Astrocyte (in vitro differentiated cells and primary cell): ENCODE data around the gene NLRP8.

Experiments
- EZH2 ChIP-seq: IDR thresholded peaks from 2 replicates; pipeline ENCODE4 v1.6.1; 2012; ENCODE audit warnings: mild to moderate bottlenecking, low read length, inconsistent platforms; ENCODE audit not compliant: insufficient read depth
- TF ChIP-seq, protein P1 (sequence below): IDR thresholded peaks from 2 replicates; pipeline ENCODE4 v1.5.1; 2011; ENCODE audit warnings: low read depth, mild to moderate bottlenecking, inconsistent platforms, low read length, moderate library complexity; ENCODE audit not compliant: insufficient read depth

DNA sequence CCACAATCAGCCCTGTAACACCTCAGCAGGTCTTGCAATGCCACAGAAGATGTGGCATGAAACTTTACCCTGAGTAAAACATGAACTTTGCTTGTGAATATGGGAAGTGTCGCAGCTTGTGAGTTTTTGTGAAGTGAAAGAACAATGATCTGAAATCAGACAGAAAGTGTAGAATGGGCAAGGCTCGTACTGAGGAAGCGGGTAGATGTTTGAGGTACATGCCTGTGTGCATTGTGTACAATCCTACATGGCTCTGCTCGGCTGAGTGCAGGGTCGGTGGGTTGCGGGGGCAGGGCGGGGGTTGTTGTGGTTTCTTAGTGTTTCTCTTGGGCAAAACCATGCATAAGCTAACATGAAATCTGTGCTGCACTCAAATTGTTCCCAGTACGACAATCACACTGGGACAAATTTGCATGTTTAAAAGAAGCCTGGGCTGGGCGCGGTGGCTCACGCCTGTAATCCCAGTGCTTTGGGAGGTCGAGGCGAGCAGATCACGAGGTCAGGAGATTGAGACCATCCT, 16.6 kb upstream of the NLRP8 start:
- TF ChIP-seq, protein P1, sequence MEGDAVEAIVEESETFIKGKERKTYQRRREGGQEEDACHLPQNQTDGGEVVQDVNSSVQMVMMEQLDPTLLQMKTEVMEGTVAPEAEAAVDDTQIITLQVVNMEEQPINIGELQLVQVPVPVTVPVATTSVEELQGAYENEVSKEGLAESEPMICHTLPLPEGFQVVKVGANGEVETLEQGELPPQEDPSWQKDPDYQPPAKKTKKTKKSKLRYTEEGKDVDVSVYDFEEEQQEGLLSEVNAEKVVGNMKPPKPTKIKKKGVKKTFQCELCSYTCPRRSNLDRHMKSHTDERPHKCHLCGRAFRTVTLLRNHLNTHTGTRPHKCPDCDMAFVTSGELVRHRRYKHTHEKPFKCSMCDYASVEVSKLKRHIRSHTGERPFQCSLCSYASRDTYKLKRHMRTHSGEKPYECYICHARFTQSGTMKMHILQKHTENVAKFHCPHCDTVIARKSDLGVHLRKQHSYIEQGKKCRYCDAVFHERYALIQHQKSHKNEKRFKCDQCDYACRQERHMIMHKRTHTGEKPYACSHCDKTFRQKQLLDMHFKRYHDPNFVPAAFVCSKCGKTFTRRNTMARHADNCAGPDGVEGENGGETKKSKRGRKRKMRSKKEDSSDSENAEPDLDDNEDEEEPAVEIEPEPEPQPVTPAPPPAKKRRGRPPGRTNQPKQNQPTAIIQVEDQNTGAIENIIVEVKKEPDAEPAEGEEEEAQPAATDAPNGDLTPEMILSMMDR, result no peak
- no peak for TF ChIP-seq EZH2
